Left lung (tissue), 10 donors: Measurements from ENCODE around the gene MAN2A1. TPM values are rescaled to one million over a fixed set of nuclear protein-coding genes. Genes with fewer than 3 reads are reported as not detected.
"Not testable (repeated sequence)": the region's sequence is repeated elsewhere in the genome, so short reads cannot be mapped to it uniquely, and the experiment has no call there.

Source experiments
- ATAC-seq: fragments of 200-7000 bp; cut with Tn5 transposase; one replicate; pipeline ENCODE4 v1.9.1; 2020; ENCODE audit warnings: moderate library complexity
- DNase-seq, 4 donors: peaks; one replicate each; pipeline ENCODE4 v3.0.0-alpha.2; 2013 to 2020
- H3K27ac ChIP-seq, 2 donors: fragments of 200-600 bp; sonication (generic) in 1 of 2; one replicate each; pipeline versions ENCODE4 v1.5.0 to v1.8.0; 2020 to 2021
- H3K27me3 ChIP-seq, 2 donors: fragments of 200-600 bp; sonication (generic) in 1 of 2; one replicate each; pipeline versions ENCODE4 v1.5.0 to v1.8.0; 2020 to 2021
- H3K36me3 ChIP-seq, 2 donors: fragments of 200-600 bp; sonication (generic) in 1 of 2; one replicate each; pipeline versions ENCODE4 v1.5.0 to v1.8.0; 2020 to 2021
- H3K4me1 ChIP-seq, 2 donors: fragments of 200-600 bp; one replicate each; pipeline ENCODE4 v1.8.0; 2021
- H3K4me3 ChIP-seq, 2 donors: fragments of 200-600 bp; sonication (generic) in 1 of 2; one replicate each; pipeline versions ENCODE4 v1.5.0 to v1.8.0; 2020 to 2021; ENCODE audit warnings: mild to moderate bottlenecking in 1 of 2
- H3K9me3 ChIP-seq, 2 donors: fragments of 200-600 bp; sonication (generic) in 1 of 2; one replicate each; pipeline versions ENCODE4 v1.5.0 to v1.8.0; 2020 to 2021
- CTCF ChIP-seq, 2 donors: fragments of 200-600 bp; sonication (generic) in 1 of 2; IDR thresholded peaks; one replicate each; pipeline versions ENCODE4 v1.5.0 to v1.8.0; 2021; ENCODE audit warnings: antibody characterized with exemption in 2 of 2
- intact Hi-C, 2 donors: fragments of 100-400 bp; cut with DNase I; formaldehyde crosslinking; loops; one replicate each; pipeline versions ENCODE4 v1.11.2 to v1.14.2; 2022
- polyA plus RNA-seq, 6 donors: library from polyadenylated mRNA; unstranded; fragments of 120-200 nt; gene quantifications; one replicate each; pipeline ENCODE4 v1.2.1, GENCODE V29; 2013; ENCODE audit not compliant: insufficient read length in 6 of 6
- total RNA-seq, 2 donors: library from RNA; stranded (reverse); fragmentation: NEBNext Ultra II Directional; extraction: Animal tissue kit (Norgen Biotek cat#: 25700); gene quantifications; one replicate each; pipeline ENCODE4 v1.2.1, GENCODE V29; 2021
- donor health status: DM: no; HTN: yes; CAD: no.
- donor health status: DM: no; HTN: no; CAD: no.

MAN2A1 gene
- total and polyA plus RNA-seq, 8 donors: 42.2 to 54.7 (median 47.9) TPM

GRCh38 chr5:109759306-109759705 lies 69.6 kb downstream of the MAN2A1 start:
- intact Hi-C loops: no loop called here
- no peak for DNase-seq
- Histone ChIP-seq H3K4me1 (no peaks in the 10 kb centered on the region), H3K27me3 (no peaks in the 10 kb centered on the region), H3K9me3 (no peaks in the 10 kb centered on the region), H3K4me3 (no peak overlapping the region), H3K27ac (peak overlapping the region in 1 of 2 donors; percentile 51), H3K36me3 (peaks cover 0 to 19% of the 10 kb centered on the region in 2 donors)
- no peak for TF ChIP-seq CTCF (IDR thresholded peaks at IDR 0.05)
- no peak for ATAC-seq

GRCh38 chr5:109760130-109760529 lies 70.4 kb downstream of the MAN2A1 start:
- ATAC-seq, H3K4me1 ChIP-seq, intact Hi-C loops, H3K4me3 ChIP-seq, DNase-seq, H3K9me3 ChIP-seq, H3K27ac ChIP-seq, H3K27me3 ChIP-seq: not testable (repeated sequence)
- H3K36me3 ChIP-seq: peaks cover 0 to 19% of the 10 kb centered on the region in 2 donors

GRCh38 chr5:109762821-109763220 lies 73.1 kb downstream of the MAN2A1 start:
- Histone ChIP-seq H3K4me3 (no peak overlapping the region), H3K36me3 (peaks cover 0 to 18% of the 10 kb centered on the region in 2 donors), H3K4me1 (no peaks in the 10 kb centered on the region), H3K9me3 (no peaks in the 10 kb centered on the region), H3K27me3 (no peaks in the 10 kb centered on the region), H3K27ac (no peak overlapping the region)
- no peak for TF ChIP-seq CTCF (IDR thresholded peaks at IDR 0.05)
- ATAC-seq: no peak
- intact Hi-C loops: no loop called here
- DNase-seq: no peak

GRCh38 chr5:109767184-109767995 lies 77.7 kb downstream of the MAN2A1 start:
- DNase-seq (no peak), ATAC-seq (no peak)
- Histone ChIP-seq H3K36me3 (peaks cover 0 to 35% of the 10 kb centered on the region in 2 donors), H3K4me1 (no peaks in the 10 kb centered on the region), H3K9me3 (no peaks in the 10 kb centered on the region), H3K27ac (no peak overlapping the region), H3K27me3 (no peaks in the 10 kb centered on the region), H3K4me3 (no peak overlapping the region)
- TF ChIP-seq CTCF (IDR thresholded peaks at IDR 0.05): no peak
- intact Hi-C loops: no loop called here

GRCh38 chr5:109767997-109768396 lies 78.3 kb downstream of the MAN2A1 start:
- H3K9me3 ChIP-seq: no peaks in the 10 kb centered on the region
- intact Hi-C loops: no loop called here
- H3K27me3 ChIP-seq: no peaks in the 10 kb centered on the region
- no peak overlapping the region for H3K27ac ChIP-seq
- TF ChIP-seq CTCF (IDR thresholded peaks at IDR 0.05): no peak
- H3K4me1 ChIP-seq: no peaks in the 10 kb centered on the region
- no peak for DNase-seq
- H3K4me3 ChIP-seq: no peak overlapping the region
- H3K36me3 ChIP-seq: peaks cover 0 to 32% of the 10 kb centered on the region in 2 donors
- no peak for ATAC-seq
